Lung (tissue), 12 donors: ENCODE measurements around the gene GTF2IRD1. TPM values are rescaled to one million over a fixed set of nuclear protein-coding genes. Genes with fewer than 3 reads are reported as not detected.
A peak's percentile ranks its signal among the peaks of the same experiment; 100 is the strongest.

Experiments
- ATAC-seq: fragments of 200-7000 bp; cut with Tn5 transposase; one replicate; pipeline ENCODE4 v1.9.1; 2020; ENCODE audit warnings: moderate number of reproducible peaks; ENCODE audit not compliant: insufficient read depth, low FRiP score
- DNase-seq, 3 donors: peaks; one replicate each; pipeline ENCODE4 v3.0.0-alpha.2; 2013 to 2017
- H3K27ac ChIP-seq, 2 donors: one replicate each; pipeline ENCODE4 v1.5.1; 2013; ENCODE audit warnings: mild to moderate bottlenecking in 2 of 2, moderate library complexity in 2 of 2, control low read depth in 1 of 2, inconsistent platforms in 1 of 2, low read depth in 1 of 2, low read length in 1 of 2
- H3K27me3 ChIP-seq, 3 donors: one replicate each; pipeline ENCODE4 v1.5.1; 2013; ENCODE audit warnings: low read length in 2 of 3; ENCODE audit not compliant: control insufficient read depth in 3 of 3, insufficient read depth in 3 of 3
- H3K36me3 ChIP-seq, 4 donors: one replicate each; pipeline ENCODE4 v1.5.1; 2013; ENCODE audit warnings: low read length in 4 of 4, mild to moderate bottlenecking in 1 of 4, moderate library complexity in 1 of 4; ENCODE audit not compliant: control insufficient read depth in 4 of 4, insufficient read depth in 4 of 4
- H3K4me1 ChIP-seq, 5 donors: one replicate each; pipeline ENCODE4 v1.5.1; 2013; ENCODE audit warnings: low read length in 5 of 5, mild to moderate bottlenecking in 2 of 5, moderate library complexity in 1 of 5; ENCODE audit not compliant: control insufficient read depth in 5 of 5, insufficient read depth in 5 of 5
- H3K4me3 ChIP-seq: one replicate; pipeline ENCODE4 v1.5.1; 2013; ENCODE audit warnings: mild to moderate bottlenecking, control low read depth, moderate library complexity
- H3K9ac ChIP-seq, 2 donors: one replicate each; pipeline ENCODE4 v1.5.1; 2013; ENCODE audit warnings: low read length in 2 of 2, control low read depth in 1 of 2; ENCODE audit not compliant: insufficient read depth in 1 of 2
- H3K9me3 ChIP-seq, 4 donors: one replicate each; pipeline ENCODE4 v1.5.1; 2013; ENCODE audit warnings: low read length in 3 of 4, mild to moderate bottlenecking in 1 of 4, moderate library complexity in 1 of 4; ENCODE audit not compliant: control insufficient read depth in 4 of 4, insufficient read depth in 3 of 4
- WGBS, 2 donors: extraction: QIAGEN DNeasy Blood & Tissue Kit; methylation state at CpG; one replicate each; pipeline ENCODE4 v1.1.7; 2013; 5-methylcytosine and 5-hydroxymethylcytosine counted together
- polyA plus RNA-seq, 2 donors: library from polyadenylated mRNA; stranded (reverse); fragments of 200-250 nt; gene quantifications; one replicate each; pipeline ENCODE4 v1.2.1, GENCODE V29; 2013
- total RNA-seq, 2 donors: library from RNA; depleted of rRNA in 1 of 2; stranded (reverse); fragments of >200 nt in 1 of 2; gene quantifications; one replicate each; pipeline ENCODE4 v1.2.1, GENCODE V29; 2014 to 2021
- TF ChIP-seq, protein P1 (sequence below): IDR thresholded peaks from 2 replicates; pipeline ENCODE4 v1.5.1; 2012; ENCODE audit warnings: mild to moderate bottlenecking; ENCODE audit errors: control extremely low read depth, extremely low read depth
- donor health status: control.
- donor health status: control.
- donor health status: Bipolar disorder and iron deficiency.
- donor health status: healthy.
- donor health status: DM: yes; HTN: yes; CAD: no.

GTF2IRD1 gene
- total and polyA plus RNA-seq, 4 donors: 9.3 to 24.1 (median 17.2) TPM

DNA sequence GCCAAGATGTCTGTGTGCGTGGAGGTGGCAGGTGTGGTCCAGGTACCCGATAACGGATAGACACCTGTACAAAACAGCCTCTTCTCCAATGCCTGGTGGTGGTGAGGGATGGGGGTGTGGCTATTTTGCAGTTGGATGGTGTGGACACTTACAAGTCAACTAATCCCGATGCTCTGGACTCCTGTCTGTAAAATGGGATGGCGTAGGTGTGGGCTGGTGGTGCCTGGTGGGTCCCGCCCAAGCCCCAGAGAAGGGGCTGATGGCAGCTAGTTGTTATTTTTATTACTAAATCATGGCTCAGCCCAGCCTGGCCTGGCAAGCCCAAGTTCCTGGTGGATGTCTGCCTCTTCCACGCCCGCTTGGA is 22.3 kb downstream of the GTF2IRD1 start:
- no peak for ATAC-seq
- Histone ChIP-seq H3K27ac (peak overlapping the region; percentile 22 to 58), H3K4me1 (peaks cover 7 to 33% (median 13%) of the 10 kb centered on the region in 5 donors), H3K36me3 (no peaks in the 10 kb centered on the region), H3K9me3 (no peaks in the 10 kb centered on the region), H3K27me3 (no peaks in the 10 kb centered on the region), H3K4me3 (no peak overlapping the region), H3K9ac (no peak overlapping the region)
- TF ChIP-seq, protein P1, sequence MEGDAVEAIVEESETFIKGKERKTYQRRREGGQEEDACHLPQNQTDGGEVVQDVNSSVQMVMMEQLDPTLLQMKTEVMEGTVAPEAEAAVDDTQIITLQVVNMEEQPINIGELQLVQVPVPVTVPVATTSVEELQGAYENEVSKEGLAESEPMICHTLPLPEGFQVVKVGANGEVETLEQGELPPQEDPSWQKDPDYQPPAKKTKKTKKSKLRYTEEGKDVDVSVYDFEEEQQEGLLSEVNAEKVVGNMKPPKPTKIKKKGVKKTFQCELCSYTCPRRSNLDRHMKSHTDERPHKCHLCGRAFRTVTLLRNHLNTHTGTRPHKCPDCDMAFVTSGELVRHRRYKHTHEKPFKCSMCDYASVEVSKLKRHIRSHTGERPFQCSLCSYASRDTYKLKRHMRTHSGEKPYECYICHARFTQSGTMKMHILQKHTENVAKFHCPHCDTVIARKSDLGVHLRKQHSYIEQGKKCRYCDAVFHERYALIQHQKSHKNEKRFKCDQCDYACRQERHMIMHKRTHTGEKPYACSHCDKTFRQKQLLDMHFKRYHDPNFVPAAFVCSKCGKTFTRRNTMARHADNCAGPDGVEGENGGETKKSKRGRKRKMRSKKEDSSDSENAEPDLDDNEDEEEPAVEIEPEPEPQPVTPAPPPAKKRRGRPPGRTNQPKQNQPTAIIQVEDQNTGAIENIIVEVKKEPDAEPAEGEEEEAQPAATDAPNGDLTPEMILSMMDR: no peak
- WGBS, 2 donors: 85 to 88% methylated on average over 8 of the region's 8 CpGs
- no peak for DNase-seq

- 89 to 91% methylated on average over 8 of the region's 8 CpGs for WGBS, 2 donors
- no peak for ATAC-seq
- peaks cover 7 to 40% (median 14%) of the 10 kb centered on the region in 5 donors for H3K4me1 ChIP-seq
Measured at GRCh38 chr7:74476626-74477025, 22.9 kb downstream of the GTF2IRD1 start.

GRCh38 chr7:74478671-74479065 is 25.0 kb downstream of the GTF2IRD1 start:
- 91 to 98% methylated on average over 4 of the region's 4 CpGs for WGBS, 2 donors
- Histone ChIP-seq H3K9me3 (no peaks in the 10 kb centered on the region), H3K4me3 (no peak overlapping the region), H3K27ac (peak overlapping the region; percentile 99), H3K9ac (no peak overlapping the region), H3K4me1 (peaks cover 7 to 50% (median 19%) of the 10 kb centered on the region in 5 donors), H3K27me3 (no peaks in the 10 kb centered on the region), H3K36me3 (no peaks in the 10 kb centered on the region)
- no peak for DNase-seq
- ATAC-seq: no peak
- TF ChIP-seq, protein P1: no peak

More at GRCh38 chr7:74476626-74477025, 22.9 kb downstream of the GTF2IRD1 start:
- H3K9me3 ChIP-seq: no peaks in the 10 kb centered on the region
- H3K27me3 ChIP-seq: no peaks in the 10 kb centered on the region
- H3K36me3 ChIP-seq: no peaks in the 10 kb centered on the region
- no peak for DNase-seq
- TF ChIP-seq, protein P1: no peak
- H3K4me3 ChIP-seq: no peak overlapping the region
- peak overlapping the region; percentile 50 to 99 for H3K27ac ChIP-seq
- H3K9ac ChIP-seq: no peak overlapping the region
